ENCODE results near the gene CAV2. TPM values are rescaled to one million over a fixed set of nuclear protein-coding genes. Genes with fewer than 3 reads are reported as not detected.

Gene CAV2
- total RNA-seq, 6 experiments from 2014 or later, result 12.5 to 51.0 (median 36.0) TPM

DNA sequence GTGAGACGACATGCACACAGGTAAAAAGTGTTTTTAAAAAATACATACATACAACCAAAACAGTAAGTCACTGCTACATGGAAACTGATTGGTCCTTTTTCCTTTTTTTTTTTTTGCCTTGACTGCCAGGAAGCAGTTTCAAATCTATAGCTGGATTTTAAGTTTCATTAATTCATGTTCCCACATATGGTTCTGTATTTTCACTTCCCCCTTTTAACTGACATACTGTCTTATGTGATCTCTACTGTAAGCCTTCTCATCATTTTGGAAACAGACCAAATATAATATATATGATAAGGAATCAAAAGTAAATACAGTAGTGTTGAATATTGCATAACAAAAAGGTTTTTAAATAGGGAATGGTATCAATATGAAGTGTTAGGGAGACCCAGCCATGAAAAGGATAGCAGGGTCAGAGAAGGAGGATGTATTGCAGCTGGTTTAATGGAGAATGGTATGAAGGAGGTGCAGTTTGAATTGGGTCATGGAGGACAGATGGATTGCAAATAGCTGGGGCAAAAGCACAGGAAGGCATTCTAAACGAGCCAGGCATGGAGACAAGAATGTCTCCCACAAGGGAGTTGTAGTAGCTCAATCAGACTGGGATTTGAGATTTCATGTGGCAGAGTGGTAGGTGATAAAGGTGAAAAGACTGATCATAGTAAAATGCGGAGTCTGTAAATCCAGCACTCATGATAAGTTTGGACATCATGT is 30.7 kb downstream of the CAV2 start:
- Histone ChIP-seq H3K4me3 (no peak overlapping the region), H3K27ac (no peak overlapping the region), H3K4me1 (peaks cover 0 to 12% (median 0%) of the 10 kb centered on the region in 4 donors), H3K36me3 (no peaks in the 10 kb centered on the region), H3K27me3 (no peaks in the 10 kb centered on the region), H3K9me3 (no peaks in the 10 kb centered on the region)
- no peak for ATAC-seq
- 80% methylated on average over 3 of the region's 3 CpGs for WGBS (ENCODE audit: insufficient coverage, low coverage, low lambda C conversion rate, missing lambda C conversion rate)
- intact Hi-C loops (cut with DNase I), result no loop called here
- DNase-seq, result no peak
- TF ChIP-seq, protein P1, sequence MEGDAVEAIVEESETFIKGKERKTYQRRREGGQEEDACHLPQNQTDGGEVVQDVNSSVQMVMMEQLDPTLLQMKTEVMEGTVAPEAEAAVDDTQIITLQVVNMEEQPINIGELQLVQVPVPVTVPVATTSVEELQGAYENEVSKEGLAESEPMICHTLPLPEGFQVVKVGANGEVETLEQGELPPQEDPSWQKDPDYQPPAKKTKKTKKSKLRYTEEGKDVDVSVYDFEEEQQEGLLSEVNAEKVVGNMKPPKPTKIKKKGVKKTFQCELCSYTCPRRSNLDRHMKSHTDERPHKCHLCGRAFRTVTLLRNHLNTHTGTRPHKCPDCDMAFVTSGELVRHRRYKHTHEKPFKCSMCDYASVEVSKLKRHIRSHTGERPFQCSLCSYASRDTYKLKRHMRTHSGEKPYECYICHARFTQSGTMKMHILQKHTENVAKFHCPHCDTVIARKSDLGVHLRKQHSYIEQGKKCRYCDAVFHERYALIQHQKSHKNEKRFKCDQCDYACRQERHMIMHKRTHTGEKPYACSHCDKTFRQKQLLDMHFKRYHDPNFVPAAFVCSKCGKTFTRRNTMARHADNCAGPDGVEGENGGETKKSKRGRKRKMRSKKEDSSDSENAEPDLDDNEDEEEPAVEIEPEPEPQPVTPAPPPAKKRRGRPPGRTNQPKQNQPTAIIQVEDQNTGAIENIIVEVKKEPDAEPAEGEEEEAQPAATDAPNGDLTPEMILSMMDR (IDR thresholded peaks at IDR 0.05), result no peak
- no peak for TF ChIP-seq POLR2A (IDR thresholded peaks at IDR 0.05)

DNA sequence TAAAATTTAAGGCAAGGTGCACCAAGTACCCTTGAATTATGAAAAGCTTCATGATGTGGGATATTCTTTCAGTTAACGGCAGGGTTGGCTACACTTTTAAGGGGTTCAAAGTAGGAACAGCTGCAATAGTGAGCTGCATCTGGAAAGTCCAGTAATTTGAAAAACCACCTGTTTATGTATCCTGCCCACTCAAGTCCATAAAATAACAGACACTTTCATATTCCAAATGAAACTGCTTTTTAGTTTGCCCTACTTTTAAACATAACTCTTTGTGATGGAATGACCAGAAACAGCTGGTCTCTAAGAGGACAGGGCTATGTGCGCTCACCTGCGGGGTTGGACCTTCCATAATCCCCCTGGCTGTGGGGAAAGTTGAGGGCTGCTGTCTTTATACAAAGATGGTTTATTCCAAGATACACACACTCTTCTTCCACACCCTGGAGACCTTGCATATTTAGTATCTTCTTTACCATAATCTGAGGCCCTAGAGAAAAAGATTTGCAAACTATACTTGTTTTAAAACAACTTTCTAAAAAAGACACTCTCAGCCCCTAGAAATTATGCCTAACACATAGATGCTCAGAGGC is 32.7 kb downstream of the CAV2 start:
- H3K27me3 ChIP-seq, result no peaks in the 10 kb centered on the region
- intact Hi-C loops (cut with DNase I), result no loop called here
- H3K36me3 ChIP-seq, result no peaks in the 10 kb centered on the region
- no peak overlapping the region for H3K4me3 ChIP-seq
- no peak for DNase-seq
- no peaks in the 10 kb centered on the region for H3K9me3 ChIP-seq
- WGBS (ENCODE audit: insufficient coverage, low coverage, low lambda C conversion rate, missing lambda C conversion rate), result 89% methylated on average over 3 of the region's 3 CpGs
- peaks cover 0 to 16% (median 0%) of the 10 kb centered on the region in 4 donors for H3K4me1 ChIP-seq
- TF ChIP-seq, protein P1 (IDR thresholded peaks at IDR 0.05), result no peak
- TF ChIP-seq POLR2A (IDR thresholded peaks at IDR 0.05), result no peak
- ATAC-seq, result no peak
- H3K27ac ChIP-seq, result no peak overlapping the region

DNA sequence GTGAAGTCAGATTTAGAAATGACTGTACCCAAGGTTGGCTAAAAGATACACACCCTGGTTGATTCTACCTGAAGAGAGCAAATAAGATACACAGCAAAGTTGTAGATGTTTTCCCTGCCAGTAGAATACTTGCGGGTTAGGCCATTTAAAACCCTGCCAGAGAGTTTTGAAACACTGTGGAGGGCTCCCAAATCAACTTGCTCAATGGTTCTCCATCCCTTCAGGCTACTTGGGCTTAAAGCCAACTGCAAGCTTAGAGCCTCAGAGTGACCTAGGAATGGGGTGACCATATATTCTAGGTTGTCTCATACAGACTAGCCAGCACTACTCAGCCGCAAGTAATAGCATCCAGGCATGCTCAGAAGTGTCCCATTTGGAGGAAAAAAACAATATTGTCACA is 35.3 kb downstream of the CAV2 start:
- no peaks in the 10 kb centered on the region for H3K9me3 ChIP-seq
- TF ChIP-seq, protein P1 (IDR thresholded peaks at IDR 0.05), result no peak
- TF ChIP-seq POLR2A (IDR thresholded peaks at IDR 0.05), result no peak
- no peaks in the 10 kb centered on the region for H3K27me3 ChIP-seq
- 27% methylated on average over 1 of the region's 2 CpGs for WGBS (ENCODE audit: insufficient coverage, low coverage, low lambda C conversion rate, missing lambda C conversion rate)
- peak overlapping the region in 1 of 3 donors; percentile 21 for H3K27ac ChIP-seq
- DNase-seq (peak in 1 of 3 donors; percentile 67), ATAC-seq (peak in 2 of 4 donors; percentile 25 to 63)
- H3K4me1 ChIP-seq, result peaks cover 0 to 16% (median 0%) of the 10 kb centered on the region in 4 donors
- intact Hi-C loops (cut with DNase I), result no loop called here
- H3K36me3 ChIP-seq, result no peaks in the 10 kb centered on the region
- no peak overlapping the region for H3K4me3 ChIP-seq

DNA sequence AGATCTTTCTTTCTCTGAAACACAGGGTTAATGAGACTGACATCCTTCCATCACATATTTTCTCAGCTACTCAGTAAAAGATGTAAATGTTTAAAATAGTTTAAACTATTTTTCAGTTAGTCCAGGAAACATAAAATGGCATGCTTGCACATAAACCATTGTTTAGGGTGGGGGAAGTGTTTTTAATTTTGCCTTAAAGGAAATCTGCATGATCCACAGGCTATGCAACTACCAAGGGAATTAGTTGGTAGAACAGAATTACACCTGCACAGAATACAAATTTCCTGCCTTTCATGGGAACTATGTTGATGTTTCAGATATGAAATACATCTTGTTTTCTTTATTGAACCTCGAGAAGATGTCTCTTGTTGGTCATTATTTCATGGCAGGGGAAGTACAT is 35.9 kb downstream of the CAV2 start:
- DNase-seq (no peak), ATAC-seq (no peak)
- H3K4me1 ChIP-seq, result peaks cover 0 to 16% (median 0%) of the 10 kb centered on the region in 4 donors
- H3K4me3 ChIP-seq, result no peak overlapping the region
- TF ChIP-seq, protein P1 (IDR thresholded peaks at IDR 0.05), result no peak
- no peak for TF ChIP-seq POLR2A (IDR thresholded peaks at IDR 0.05)
- no peaks in the 10 kb centered on the region for H3K36me3 ChIP-seq
- H3K27me3 ChIP-seq, result no peaks in the 10 kb centered on the region
- intact Hi-C loops (cut with DNase I), result no loop called here
- H3K27ac ChIP-seq, result peak overlapping the region in 2 of 3 donors; percentile 9 to 73
- no peaks in the 10 kb centered on the region for H3K9me3 ChIP-seq
- 89% methylated on average over 1 of the region's 1 CpG for WGBS (ENCODE audit: insufficient coverage, low coverage, low lambda C conversion rate, missing lambda C conversion rate)

Data from right lobe of liver (tissue), 6 donors.